ENCODE data around the gene SIN3B.
A peak's percentile ranks its signal among the peaks of the same experiment; 100 is the strongest.

Gene SIN3B

DNA sequence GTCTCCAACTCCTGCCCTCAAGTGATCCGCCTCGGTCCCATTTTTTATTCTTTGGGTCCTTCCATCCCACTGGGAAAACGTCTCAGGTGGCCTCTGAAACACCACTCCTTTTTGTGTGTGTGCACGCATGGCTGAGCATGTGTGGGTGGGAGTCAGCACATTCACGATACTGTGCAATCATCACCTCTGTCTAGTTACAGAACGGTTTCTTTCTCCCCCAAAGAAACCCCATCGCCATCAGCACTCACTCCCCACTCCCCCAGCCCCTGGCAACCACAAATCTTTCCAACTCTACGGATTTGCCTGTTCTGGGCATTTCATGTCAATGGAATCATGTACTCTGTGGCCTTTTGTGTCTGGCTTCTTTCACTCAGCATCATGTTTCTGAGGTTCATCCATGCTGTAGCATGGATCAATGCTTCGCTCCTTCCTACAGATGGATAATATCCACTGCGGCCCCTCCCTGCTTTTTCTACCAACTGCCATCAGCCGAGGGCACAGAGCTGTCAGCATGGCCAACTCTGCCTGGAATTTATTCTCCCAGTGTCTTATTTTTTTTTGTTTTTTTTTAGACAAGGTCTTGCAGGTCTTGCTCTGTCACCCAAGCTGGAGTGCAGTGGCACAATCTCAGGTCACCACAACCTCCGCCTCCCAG is 69.3 kb downstream of the SIN3B start:
- no peak for DNase-seq
- in situ Hi-C loops (cut with MboI; ENCODE audit: low pct_unique_long_range_greater_than_20kb, low sequenced_read_pairs), result no loop called here

DNA sequence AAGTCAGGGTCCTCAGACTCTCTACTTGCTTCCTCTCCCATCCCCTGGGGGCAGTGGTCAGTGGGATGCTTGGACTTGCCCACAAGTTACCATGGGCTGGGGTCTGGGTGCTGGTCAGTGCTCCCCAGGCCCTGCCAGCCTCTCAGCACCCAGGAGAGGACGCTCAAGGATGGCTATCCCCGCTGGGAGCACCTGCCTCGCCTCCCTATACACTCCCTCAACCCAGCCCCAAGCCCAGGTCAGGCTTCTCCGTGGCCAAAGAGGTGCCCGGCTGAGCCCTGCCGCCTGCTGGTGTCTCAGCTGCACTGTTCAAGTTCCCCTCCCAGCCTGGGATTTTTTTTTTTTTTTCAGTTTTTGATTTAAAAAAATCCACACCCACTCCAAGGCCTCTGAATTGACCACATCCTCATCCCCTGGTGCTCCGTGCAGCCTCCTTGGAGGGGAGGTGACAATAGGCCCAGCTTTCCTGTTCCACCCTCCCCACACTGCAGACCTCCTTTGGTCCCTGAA is 70.4 kb downstream of the SIN3B start:
- DNase-seq, result peak; percentile 80

DNA sequence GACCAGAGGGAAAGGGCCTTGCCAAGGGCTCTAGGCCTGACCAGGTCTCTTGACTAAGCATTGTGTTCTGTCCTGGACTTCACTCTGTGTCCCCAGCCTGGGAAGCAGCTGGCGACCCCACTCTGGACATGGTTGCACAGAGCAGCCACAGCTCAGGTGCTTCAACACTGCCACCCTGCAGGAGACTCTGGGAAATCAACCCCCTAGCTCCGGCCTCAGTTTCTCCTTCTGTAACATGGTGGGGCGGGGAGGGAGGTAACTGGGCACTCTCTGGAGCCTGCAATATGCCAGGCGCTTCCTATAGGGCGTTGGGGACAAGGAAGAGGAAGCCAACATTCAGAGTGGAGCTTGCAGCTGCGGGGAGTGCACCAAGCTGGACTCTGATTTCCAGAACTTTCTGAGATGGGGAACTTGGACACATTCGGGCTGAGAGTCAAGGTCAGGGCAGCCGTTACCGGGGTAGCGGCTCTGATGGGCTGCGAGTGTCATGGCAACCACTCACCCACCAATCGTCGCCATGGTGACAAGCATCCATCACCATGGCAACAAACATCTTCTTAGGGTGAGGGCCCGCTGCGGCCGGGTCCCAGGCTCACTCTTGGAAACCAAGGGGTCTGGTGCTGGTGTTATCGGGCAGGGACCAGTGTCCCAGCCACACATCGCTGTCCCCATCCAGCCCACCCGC is 72.4 kb downstream of the SIN3B start:
- DNase-seq, result no peak
- in situ Hi-C loops (cut with MboI; ENCODE audit: low pct_unique_long_range_greater_than_20kb, low sequenced_read_pairs), result no loop called here

More for the DNA sequence above, 70.4 kb downstream of the SIN3B start:
- in situ Hi-C loops (cut with MboI; ENCODE audit: low pct_unique_long_range_greater_than_20kb, low sequenced_read_pairs), result no loop called here

DNA sequence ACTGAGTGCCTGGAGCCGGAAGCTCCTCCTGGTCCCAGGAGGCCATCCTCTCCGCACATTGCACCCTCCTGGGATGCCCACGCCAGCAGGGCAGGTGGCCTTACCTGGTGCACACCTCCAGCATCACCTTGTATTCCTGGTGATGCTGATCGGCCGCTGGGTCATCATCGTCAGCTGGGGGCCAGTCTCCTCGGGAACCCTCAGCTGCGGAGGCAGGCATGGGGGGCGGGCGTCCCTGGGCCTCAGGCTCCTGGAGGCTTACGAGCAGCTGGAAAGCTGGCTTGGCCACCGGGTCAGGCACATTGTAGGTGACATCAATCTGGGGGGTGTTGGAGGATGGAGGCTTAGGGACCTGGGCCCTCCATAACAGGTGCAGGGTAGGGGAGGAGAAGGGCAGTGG is 73.3 kb downstream of the SIN3B start:
- no peak for DNase-seq
- in situ Hi-C loops (cut with MboI; ENCODE audit: low pct_unique_long_range_greater_than_20kb, low sequenced_read_pairs), result no loop called here

DNA sequence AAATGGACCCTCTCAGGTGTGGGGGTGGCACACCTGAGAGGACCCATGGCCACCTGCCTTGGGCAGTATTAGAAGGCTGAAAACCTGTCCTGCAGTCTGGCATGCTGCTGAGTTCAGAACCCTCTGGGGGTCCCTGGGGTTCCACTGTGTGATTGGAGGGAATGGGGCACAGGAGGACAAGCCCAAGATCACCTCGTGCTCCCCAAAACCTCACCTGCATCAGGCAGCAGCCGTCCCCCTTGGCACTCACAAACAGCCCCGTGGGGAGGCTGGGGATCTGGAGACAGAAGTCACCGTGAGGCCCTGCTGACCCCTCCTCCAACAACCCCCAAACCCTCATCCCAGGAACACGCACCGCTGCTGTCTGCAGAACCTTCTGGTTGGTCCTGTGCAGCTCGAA is 74.1 kb downstream of the SIN3B start:
- DNase-seq, result no peak
- in situ Hi-C loops (cut with MboI; ENCODE audit: low pct_unique_long_range_greater_than_20kb, low sequenced_read_pairs), result no loop called here

DNA sequence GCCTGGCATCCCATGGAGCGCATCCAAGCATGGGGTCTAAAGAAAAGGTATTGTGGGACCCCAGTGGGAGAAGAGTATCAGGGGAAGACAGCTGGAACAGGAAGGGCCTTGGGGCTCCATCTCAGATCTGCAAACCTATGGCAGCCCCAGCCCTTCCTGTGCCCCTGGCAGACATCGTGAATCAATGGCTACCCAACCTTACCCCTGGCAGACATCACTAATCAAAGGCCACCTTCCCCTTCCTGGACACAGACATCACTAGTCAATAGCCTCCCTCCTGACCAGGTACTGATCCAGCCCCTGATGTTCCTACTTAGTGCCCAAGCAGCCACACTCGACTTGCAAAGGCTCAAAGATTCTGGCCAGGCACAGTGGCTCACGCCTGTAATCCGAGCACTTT is 75.4 kb downstream of the SIN3B start:
- DNase-seq, result no peak
- in situ Hi-C loops (cut with MboI; ENCODE audit: low pct_unique_long_range_greater_than_20kb, low sequenced_read_pairs), result no loop called here

DNA sequence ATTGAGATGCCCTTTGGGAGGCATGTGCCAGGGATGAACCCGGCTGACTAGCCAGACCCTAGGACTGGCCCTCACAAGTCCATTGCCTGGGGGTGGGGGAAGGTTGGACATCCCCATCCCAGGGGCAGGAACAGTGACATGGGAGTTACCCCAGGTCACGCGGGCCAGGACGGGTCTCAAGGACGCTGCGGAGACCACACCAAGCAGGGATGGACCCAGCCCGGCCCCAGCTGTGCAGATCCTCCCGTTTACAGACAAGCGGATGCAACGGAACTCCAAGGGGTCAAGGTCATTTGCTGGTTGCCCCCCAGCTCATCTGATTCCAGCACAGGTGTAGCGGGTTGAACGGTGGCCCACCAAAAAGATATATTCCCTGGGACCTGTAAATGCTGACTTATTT is 79.6 kb downstream of the SIN3B start:
- in situ Hi-C loops (cut with MboI; ENCODE audit: low pct_unique_long_range_greater_than_20kb, low sequenced_read_pairs), result no loop called here
- no peak for DNase-seq

DNA sequence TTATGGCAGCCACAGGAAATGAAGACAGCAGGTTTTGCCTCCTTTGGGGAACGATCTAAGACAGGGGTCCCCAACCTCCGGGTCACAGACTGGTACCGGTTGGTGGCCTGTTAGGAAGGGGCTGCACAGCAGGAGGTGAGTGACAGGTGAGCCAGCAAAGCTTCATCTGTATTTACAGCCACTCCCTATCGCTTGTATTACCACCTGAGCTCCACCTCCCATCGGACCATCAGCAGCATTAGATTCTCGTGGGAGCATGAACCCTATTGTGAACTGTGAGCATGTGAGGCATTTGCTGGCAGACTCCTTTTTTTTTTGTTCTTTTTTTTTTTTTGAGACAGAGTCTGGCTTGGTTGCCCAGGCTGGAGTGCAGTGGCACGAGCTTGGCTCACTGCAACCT is 81.8 kb downstream of the SIN3B start:
- in situ Hi-C loops (cut with MboI; ENCODE audit: low pct_unique_long_range_greater_than_20kb, low sequenced_read_pairs), result no loop called here
- DNase-seq, result no peak

DNA sequence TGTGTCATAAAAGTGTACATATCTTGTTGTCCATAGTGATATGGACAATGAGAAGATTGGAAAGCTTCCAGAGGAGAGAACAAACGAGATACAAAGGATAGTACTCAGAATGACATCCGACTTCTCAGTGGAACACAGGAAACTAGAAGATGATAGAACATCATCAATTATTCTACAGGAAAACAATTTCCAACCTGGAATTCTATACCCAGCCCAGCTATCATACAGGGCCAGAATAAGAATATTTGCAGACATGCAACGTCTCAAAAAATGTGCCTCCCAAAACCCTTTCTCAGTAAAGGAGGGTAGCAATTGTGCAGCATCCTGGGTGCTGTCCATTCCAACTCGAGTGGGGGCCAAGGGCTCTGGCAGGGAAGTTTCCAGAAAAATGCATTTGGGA is 83.6 kb downstream of the SIN3B start:
- in situ Hi-C loops (cut with MboI; ENCODE audit: low pct_unique_long_range_greater_than_20kb, low sequenced_read_pairs), result no loop called here
- DNase-seq, result no peak

DNA sequence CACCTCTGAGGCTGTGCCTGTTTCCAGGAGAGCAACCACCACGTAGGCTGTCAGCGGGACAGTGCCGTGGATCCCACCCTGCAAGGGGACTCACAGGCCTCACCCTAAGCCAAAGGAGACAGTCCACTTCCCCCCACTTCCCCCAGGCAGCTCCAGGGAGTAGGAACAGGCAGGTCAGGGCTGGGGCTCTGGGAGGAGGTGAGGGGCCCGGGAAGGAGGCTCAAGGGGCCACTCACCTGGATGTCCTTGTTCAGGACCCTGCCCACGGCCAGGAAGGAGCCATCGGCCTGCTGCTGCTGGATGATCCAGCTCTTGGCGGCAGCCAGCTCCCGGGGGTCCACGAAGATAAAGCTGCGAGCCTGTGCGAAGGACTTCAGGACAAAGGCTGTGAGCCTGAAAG is 85.2 kb downstream of the SIN3B start:
- in situ Hi-C loops (cut with MboI; ENCODE audit: low pct_unique_long_range_greater_than_20kb, low sequenced_read_pairs), result no loop called here
- no peak for DNase-seq

DNA sequence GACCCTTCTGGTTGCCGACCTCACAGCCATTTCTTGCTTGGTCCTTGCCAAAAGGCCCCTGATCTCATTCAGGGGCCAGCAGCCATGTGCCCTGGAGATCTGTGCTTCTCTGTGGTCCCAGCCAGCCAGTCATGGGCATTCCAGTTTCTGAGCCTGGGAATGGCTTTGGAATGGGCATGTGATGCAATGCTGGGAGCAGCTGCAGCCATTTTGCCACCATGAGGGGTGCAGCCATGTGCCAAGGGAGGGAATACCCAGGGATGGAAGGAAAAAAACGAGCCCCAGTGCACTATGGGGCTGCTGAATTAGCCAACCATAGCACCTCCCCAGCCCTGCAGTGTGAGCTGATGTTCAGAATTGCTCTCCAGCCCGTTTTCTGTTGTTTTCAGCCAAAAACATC is 85.9 kb downstream of the SIN3B start:
- in situ Hi-C loops (cut with MboI; ENCODE audit: low pct_unique_long_range_greater_than_20kb, low sequenced_read_pairs), result no loop called here
- no peak for DNase-seq

DNA sequence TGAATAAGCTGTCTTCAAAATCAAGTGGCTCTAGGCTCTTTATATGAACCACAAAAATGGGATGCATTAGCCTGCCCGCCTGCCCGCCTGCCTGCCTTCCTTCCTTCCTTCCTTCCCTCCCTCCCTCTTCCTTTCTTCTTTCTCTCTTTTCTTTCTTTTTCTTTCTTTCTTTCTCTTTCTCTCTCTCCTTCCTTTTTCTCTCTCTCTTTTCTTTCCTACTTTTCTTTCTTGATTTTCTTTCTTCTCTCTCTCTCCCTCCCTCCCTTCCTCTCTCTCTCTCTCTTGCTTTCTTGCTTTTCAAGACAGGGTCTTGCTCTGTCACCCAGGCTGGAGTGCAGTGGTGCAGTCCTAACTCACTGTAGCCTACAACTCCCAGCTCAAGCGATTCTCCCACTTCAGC is 86.5 kb downstream of the SIN3B start:
- in situ Hi-C loops (cut with MboI; ENCODE audit: low pct_unique_long_range_greater_than_20kb, low sequenced_read_pairs), result no loop called here
- no peak for DNase-seq

DNA sequence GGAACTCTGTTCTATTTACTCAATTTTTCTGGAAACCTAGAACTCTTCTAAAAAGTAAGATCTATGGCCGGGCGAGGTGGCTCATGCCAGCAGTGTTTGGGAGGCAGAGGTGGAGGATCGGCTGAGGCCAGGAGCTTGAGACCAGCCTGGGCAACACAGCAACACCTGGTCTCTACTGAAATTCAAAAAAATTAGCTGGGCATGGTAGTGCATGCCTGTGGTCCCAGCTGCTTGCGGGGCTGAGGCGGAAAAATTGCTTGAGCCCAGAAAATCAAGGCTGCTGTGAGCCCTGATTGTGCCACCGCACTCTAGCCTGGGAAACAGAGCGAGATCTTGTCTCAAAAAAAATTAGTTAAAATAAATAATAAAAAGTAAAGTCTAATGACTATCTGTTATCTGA is 88.2 kb downstream of the SIN3B start:
- no peak for DNase-seq

DNA sequence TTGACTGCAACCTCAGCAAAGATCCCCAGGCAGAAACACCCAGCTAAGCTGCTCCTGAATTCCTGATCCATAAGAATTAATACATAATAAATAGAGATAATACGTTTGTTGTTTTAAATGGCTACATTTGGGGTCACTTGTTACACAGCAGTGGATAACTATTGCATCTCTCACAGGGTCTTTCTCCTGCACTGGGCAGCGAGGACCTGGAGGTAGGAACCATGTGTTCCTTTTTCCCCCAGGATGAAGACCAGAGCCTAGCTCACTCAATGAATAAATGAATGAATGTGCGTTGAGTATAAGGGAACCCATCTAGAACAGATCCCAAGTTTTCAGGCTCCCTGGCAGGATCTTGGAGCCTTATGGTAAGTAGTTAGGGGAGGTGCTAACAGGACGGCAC is 90.3 kb downstream of the SIN3B start:
- in situ Hi-C loops (cut with MboI; ENCODE audit: low pct_unique_long_range_greater_than_20kb, low sequenced_read_pairs), result no loop called here

More for the DNA sequence above, 88.2 kb downstream of the SIN3B start:
- in situ Hi-C loops (cut with MboI; ENCODE audit: low pct_unique_long_range_greater_than_20kb, low sequenced_read_pairs), result no loop called here

DNA sequence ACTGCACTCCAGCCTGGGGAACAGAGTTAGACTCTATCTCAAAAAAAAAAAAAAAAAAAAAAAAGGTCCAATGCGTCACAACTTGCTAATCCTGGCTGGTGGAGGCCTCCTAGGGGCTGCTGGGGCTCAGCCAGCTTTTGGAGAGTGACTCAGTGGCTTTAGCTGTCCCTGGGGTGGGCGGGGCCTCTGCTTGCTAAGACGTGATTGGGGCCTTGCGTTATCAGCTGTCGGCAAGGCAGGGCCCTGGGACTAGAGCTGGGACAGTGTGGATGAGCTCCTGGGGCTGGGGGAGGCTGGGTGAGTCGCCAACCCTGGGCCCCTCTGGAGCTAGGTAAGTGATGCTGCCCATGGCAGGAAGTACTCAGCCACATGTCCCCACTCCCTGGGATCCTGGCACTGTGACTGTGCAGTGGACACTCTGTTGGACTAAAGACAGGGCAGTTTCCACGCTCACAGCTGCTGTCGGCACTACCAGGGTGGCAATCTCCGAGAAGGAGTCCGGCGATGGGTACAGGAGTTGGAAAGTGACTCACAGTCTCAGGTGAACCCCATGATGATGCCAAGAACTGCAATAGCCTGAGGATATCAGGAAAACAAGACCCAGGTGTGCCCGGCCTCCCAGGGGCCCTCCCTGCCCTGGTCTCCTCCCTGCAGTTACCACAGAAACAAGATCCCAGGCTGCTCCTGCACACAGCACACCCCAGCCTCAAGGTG is 91.8 kb downstream of the SIN3B start:
- no peak for DNase-seq
- in situ Hi-C loops (cut with MboI; ENCODE audit: low pct_unique_long_range_greater_than_20kb, low sequenced_read_pairs), result no loop called here

More for the DNA sequence above, 90.3 kb downstream of the SIN3B start:
- DNase-seq, result no peak

DNA sequence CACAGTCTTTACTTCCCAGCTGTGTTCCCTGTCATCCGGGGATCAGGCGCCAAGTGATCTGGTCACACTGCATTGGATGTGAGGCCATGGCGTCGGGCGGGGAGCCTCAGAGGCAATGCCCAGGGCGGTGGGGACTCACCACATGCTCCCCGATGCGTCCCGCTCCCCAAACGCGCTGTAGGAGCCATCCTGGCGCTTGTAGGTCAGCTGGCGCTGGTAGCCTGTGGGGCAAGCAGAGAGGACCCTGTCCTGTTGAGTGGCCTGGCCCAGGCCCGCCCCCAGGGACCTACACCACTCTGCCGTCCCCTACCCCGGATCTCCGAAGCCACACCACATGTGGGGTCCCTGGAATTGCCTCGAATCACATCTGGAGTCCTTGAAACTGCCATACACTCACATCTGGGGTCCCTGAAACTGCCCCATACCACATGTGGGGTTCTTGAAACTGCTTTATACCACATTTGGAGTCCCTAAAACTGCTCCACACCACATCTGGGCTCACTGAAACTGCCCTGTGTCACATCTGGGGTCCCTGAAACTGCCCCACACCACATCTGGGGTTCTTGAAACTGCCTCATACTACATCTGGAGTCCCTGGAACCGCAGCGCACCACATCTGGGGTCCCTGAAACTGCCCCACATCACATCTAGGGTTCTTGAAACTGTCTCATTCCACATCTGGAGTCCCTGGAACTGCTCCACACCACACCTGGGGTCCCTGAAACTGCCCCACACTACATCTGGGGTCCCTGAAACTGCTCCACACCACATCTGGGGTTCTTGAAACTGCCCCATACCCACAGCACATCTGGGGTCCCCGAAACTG is 92.8 kb downstream of the SIN3B start:
- in situ Hi-C loops (cut with MboI; ENCODE audit: low pct_unique_long_range_greater_than_20kb, low sequenced_read_pairs), result no loop called here
- no peak for DNase-seq

DNA sequence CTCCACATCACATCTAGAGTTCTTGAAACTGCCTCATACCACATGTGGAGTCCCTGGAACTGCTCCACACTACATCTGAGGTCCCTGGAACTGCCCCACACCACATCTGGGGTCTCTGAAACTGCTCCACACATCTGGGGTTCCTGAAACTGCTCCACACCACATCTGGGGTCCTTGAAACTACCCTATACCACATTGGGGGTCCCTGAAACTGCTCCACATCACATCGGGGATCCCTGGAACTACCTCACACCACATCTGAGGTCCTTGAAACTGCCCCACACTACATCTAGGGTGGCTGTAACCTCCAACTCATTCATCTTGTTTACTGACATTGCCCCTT is 93.4 kb downstream of the SIN3B start:
- DNase-seq, result no peak
- in situ Hi-C loops (cut with MboI; ENCODE audit: low pct_unique_long_range_greater_than_20kb, low sequenced_read_pairs), result no loop called here

DNA sequence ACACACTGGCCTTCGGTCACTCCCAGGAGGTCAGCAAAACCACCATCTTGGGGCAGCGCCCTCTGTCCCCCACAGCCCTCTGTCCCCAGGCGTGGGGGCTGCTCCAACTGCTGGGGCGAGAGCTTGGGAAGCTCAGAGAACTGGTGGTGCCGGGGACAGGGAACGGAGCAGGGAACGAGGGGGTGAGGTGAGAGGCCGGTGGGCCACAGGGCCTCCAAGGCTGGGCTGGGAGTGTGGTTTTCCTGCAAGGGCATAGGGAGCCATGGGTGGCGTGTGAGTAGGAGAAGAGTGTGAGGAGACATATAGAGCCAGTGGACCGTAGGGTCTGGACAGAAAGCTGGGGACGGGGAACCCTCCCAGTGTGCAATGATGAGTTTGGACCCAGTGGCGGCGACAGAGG is 93.8 kb downstream of the SIN3B start:
- in situ Hi-C loops (cut with MboI; ENCODE audit: low pct_unique_long_range_greater_than_20kb, low sequenced_read_pairs), result no loop called here
- DNase-seq, result no peak

DNA sequence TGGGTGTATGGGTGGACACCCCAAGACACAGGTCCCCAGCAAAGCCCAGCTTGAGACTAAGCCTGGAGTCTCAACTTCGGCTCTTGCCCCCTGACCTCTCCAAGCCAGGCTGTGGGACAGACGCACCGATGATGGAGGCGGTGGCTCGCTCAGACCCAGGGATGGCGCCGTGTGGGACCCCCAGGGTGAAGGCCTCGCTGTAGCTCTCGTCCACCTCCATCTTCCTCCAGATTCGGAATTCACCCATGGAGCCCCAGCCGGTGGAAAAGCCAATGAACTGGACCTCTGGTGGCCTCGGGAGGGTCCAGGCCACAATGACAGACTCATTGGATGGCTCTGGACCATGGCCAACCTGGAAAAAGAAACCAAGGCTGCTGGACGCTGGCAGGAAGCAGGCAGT is 98.7 kb downstream of the SIN3B start:
- in situ Hi-C loops (cut with MboI; ENCODE audit: low pct_unique_long_range_greater_than_20kb, low sequenced_read_pairs), result no loop called here
- no peak for DNase-seq

DNA sequence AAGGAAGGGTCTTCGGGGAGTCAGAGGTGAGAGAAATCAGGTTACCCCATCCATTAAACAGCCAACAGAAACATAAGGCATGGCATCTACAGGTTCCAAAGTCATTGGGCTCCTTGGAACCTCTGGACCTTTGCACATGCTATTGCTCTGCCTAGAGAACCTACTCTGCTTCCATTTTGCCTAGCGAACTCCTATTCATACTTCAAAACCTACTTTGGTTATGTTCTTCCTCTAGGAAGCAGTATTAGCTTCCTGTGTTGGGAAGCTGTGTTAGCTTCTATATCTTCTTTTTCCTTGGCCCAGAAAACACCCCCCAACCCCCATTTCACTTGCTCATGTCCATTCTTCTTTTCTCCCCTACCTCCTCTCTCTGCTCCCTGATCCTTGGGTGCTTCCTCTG is 99.2 kb downstream of the SIN3B start:
- no peak for DNase-seq
- in situ Hi-C loops (cut with MboI; ENCODE audit: low pct_unique_long_range_greater_than_20kb, low sequenced_read_pairs), result no loop called here

Data from KBM-7 (cell line).